ENCODE measurements around the gene C11orf52.
A peak's percentile ranks its signal among the peaks of the same experiment; 100 is the strongest.

Gene C11orf52

DNA sequence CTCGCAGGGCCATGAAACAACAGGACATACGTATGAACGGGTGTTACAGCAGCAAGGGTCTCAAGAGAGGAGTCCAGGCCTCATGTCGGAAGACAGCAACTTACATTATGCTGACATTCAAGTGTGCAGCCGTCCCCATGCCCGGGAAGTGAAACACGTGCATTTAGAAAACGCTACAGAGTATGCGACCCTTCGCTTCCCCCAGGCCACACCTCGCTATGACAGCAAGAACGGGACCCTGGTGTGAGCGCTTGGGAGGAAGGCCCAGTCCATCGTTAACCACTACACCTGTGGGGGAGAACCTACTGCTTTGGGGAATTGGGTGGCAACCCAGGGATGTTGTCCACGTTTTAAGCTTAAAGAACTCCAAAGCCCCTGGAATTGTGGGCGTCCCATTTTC lies 7.2 kb downstream of the C11orf52 start:
- Histone ChIP-seq H3F3A (ENCODE audit: insufficient read depth, low read length) (peaks cover 7% of the 10 kb centered on the region; the same call in 1 of the 2 replicates), H3K27ac (ENCODE audit: low read length) (peak overlapping the region; percentile 72; the same call in 1 of the 2 replicates), H3K9ac (ENCODE audit: low read length) (peak overlapping the region; percentile 54; the same call in 1 of the 2 replicates), H3K36me3 (replicated peaks; ENCODE audit: insufficient read depth, low read length) (no peaks in the 10 kb centered on the region), H3K79me2 (ENCODE audit: low read length) (no peaks in the 10 kb centered on the region), H3K4me1 (ENCODE audit: low read length) (peaks cover 6% of the 10 kb centered on the region), H2AFZ (ENCODE audit: low read length) (peak overlapping the region; percentile 73), H3K9me2 (replicated peaks; ENCODE audit: insufficient read depth, low read length) (no peaks in the 10 kb centered on the region), H3K27me3 (replicated peaks; ENCODE audit: insufficient read depth, low read length) (no peaks in the 10 kb centered on the region), H3K4me2 (ENCODE audit: low read depth, low read length) (peak overlapping the region; percentile 90), H4K20me1 (ENCODE audit: insufficient read depth, low read length) (no peaks in the 10 kb centered on the region), H3K4me3 (ENCODE audit: low read length) (peak overlapping the region; percentile 54), H3K9me3 (replicated peaks; ENCODE audit: insufficient read depth, low read length) (no peaks in the 10 kb centered on the region)
- TF ChIP-seq, protein P1, sequence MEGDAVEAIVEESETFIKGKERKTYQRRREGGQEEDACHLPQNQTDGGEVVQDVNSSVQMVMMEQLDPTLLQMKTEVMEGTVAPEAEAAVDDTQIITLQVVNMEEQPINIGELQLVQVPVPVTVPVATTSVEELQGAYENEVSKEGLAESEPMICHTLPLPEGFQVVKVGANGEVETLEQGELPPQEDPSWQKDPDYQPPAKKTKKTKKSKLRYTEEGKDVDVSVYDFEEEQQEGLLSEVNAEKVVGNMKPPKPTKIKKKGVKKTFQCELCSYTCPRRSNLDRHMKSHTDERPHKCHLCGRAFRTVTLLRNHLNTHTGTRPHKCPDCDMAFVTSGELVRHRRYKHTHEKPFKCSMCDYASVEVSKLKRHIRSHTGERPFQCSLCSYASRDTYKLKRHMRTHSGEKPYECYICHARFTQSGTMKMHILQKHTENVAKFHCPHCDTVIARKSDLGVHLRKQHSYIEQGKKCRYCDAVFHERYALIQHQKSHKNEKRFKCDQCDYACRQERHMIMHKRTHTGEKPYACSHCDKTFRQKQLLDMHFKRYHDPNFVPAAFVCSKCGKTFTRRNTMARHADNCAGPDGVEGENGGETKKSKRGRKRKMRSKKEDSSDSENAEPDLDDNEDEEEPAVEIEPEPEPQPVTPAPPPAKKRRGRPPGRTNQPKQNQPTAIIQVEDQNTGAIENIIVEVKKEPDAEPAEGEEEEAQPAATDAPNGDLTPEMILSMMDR (IDR thresholded peaks at IDR 0.05; ENCODE audit: low read length), result no peak
- TF ChIP-seq EZH2phosphoT487 (IDR thresholded peaks at IDR 0.05; ENCODE audit: low read length) (no peak), EZH2 (optimal IDR thresholded peaks at IDR 0.05; ENCODE audit: low read depth, low read length) (no peak)
- DNase-seq, result no peak

DNA sequence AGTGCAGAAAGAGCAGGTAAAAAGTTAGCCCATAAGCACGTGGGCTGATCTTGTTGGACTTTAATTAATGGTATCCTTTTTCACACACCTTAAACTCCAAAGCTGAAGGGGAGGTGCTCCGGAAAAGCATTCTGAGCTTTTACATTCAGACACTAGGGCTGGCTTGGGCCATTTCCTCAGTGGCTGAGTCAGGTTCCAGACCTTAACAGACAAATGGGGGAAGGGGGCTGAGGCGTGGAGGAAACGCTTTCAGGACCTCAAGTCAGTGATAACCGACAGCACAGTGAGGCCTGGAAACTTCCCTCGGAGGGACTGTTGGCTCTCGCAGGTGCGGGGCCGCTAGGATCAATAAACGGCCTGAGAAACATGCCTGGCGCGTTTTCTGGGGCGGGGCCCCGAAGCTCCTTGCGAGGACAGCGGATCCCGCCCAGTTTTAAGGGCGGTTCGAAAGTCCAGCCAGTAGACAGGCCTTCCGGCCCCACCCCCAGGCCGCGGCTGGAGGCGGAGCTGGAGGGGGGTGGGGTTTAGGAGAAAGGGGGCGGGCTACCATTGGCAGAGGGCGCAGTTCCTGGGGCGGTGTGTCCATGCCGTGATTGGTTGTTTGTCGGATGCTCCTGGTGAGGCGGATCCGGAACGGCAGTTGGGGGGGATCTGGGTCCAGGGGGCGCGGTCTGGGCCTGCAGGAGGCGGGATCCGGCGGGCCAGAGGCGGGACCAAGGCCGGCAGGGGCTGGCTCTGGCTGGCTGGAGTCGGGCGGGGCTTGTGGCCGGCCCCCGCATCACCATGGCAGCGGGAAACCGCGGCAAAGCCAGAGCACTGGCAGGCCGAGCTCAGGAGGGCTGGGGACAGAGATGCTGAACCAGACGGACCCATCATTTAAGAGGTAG lies 8.0 kb downstream of the C11orf52 start:
- H3K36me3 ChIP-seq (replicated peaks; ENCODE audit: insufficient read depth, low read length), result no peaks in the 10 kb centered on the region
- H3K79me2 ChIP-seq (ENCODE audit: low read length), result no peaks in the 10 kb centered on the region
- H3K4me2 ChIP-seq (ENCODE audit: low read depth, low read length), result peak overlapping the region; percentile 90
- TF ChIP-seq, protein P1 (IDR thresholded peaks at IDR 0.05; ENCODE audit: low read length), result no peak
- no peak for TF ChIP-seq EZH2phosphoT487 (IDR thresholded peaks at IDR 0.05; ENCODE audit: low read length)
- TF ChIP-seq EZH2 (optimal IDR thresholded peaks at IDR 0.05; ENCODE audit: low read depth, low read length), result no peak
- H3K27me3 ChIP-seq (replicated peaks; ENCODE audit: insufficient read depth, low read length), result no peaks in the 10 kb centered on the region
- H3K9me3 ChIP-seq (replicated peaks; ENCODE audit: insufficient read depth, low read length), result no peaks in the 10 kb centered on the region
- peak overlapping the region; percentile 54 for H3K9ac ChIP-seq (ENCODE audit: low read length)
- H3K27ac ChIP-seq (ENCODE audit: low read length), result peak overlapping the region; percentile 72
- H3F3A ChIP-seq (ENCODE audit: insufficient read depth, low read length), result peaks cover 7% of the 10 kb centered on the region; the same call in 1 of the 2 replicates
- DNase-seq, result peak; percentile 97
- peaks cover 6% of the 10 kb centered on the region for H3K4me1 ChIP-seq (ENCODE audit: low read length)
- no peaks in the 10 kb centered on the region for H3K9me2 ChIP-seq (replicated peaks; ENCODE audit: insufficient read depth, low read length)
- H3K4me3 ChIP-seq (ENCODE audit: low read length), result peak overlapping the region; percentile 60
- no peaks in the 10 kb centered on the region for H4K20me1 ChIP-seq (ENCODE audit: insufficient read depth, low read length)
- H2AFZ ChIP-seq (ENCODE audit: low read length), result peak overlapping the region; percentile 82

DNA sequence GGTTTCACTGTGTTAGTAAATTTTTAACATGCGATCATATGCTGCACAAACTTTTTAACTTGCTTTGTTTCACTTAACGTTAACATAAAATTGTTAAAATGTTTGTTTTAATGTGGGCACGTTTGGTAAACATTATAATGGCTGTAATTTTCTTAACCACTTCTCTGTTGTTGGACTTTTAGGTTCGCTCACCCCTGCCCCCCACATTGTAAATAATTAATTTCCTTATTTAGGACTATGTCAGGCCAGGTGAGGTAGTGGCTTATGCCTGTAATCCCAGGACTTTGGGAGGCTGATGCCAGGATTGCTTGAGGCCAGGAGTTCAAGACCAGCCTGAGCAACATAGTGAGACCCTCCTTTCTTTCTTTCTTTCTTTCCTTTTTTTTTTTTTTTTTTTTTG lies 11.8 kb downstream of the C11orf52 start:
- no peaks in the 10 kb centered on the region for H3K9me2 ChIP-seq (replicated peaks; ENCODE audit: insufficient read depth, low read length)
- H3K4me1 ChIP-seq (ENCODE audit: low read length), result peaks cover 14% of the 10 kb centered on the region
- H4K20me1 ChIP-seq (ENCODE audit: insufficient read depth, low read length), result no peaks in the 10 kb centered on the region
- no peaks in the 10 kb centered on the region for H3K9me3 ChIP-seq (replicated peaks; ENCODE audit: insufficient read depth, low read length)
- no peak overlapping the region for H2AFZ ChIP-seq (ENCODE audit: low read length)
- H3F3A ChIP-seq (ENCODE audit: insufficient read depth, low read length), result peaks cover 13% of the 10 kb centered on the region
- H3K27ac ChIP-seq (ENCODE audit: low read length), result no peak overlapping the region
- H3K4me3 ChIP-seq (ENCODE audit: low read length), result no peak overlapping the region
- DNase-seq, result no peak
- H3K36me3 ChIP-seq (replicated peaks; ENCODE audit: insufficient read depth, low read length), result no peaks in the 10 kb centered on the region
- no peaks in the 10 kb centered on the region for H3K79me2 ChIP-seq (ENCODE audit: low read length)
- TF ChIP-seq EZH2phosphoT487 (IDR thresholded peaks at IDR 0.05; ENCODE audit: low read length) (no peak), EZH2 (optimal IDR thresholded peaks at IDR 0.05; ENCODE audit: low read depth, low read length) (no peak)
- TF ChIP-seq, protein P1 (IDR thresholded peaks at IDR 0.05; ENCODE audit: low read length), result no peak
- H3K4me2 ChIP-seq (ENCODE audit: low read depth, low read length), result no peak overlapping the region
- H3K9ac ChIP-seq (ENCODE audit: low read length), result no peak overlapping the region
- no peaks in the 10 kb centered on the region for H3K27me3 ChIP-seq (replicated peaks; ENCODE audit: insufficient read depth, low read length)

Measured in MM.1S (cell line).